Neural cell (in vitro differentiated cells): ENCODE results near the gene HS1BP3.

Experiments used
- CTCF ChIP-seq: fragments of 450-650 bp; IDR thresholded peaks from 2 replicates; pipeline ENCODE4 v1.5.1; 2014; ENCODE audit warnings: antibody characterized with exemption, mild to moderate bottlenecking, moderate library complexity; ENCODE audit not compliant: poor library complexity, severe bottlenecking
- EZH2 ChIP-seq: fragments of 200-600, 300-800 bp; shearing (Covaris generic), sonication (generic); IDR thresholded peaks from 2 replicates; pipeline ENCODE4 v1.6.1; 2014; ENCODE audit warnings: antibody characterized with exemption, low read length, borderline replicate concordance, mild to moderate bottlenecking; ENCODE audit not compliant: insufficient read depth, poor library complexity, severe bottlenecking
- POLR2AphosphoS5 ChIP-seq: IDR thresholded peaks from 2 replicates; pipeline ENCODE4 v1.6.1; 2012
- RAD21 ChIP-seq: fragments of 450-650 bp; conservative IDR thresholded peaks from 2 replicates; pipeline ENCODE4 v1.6.1; 2014; ENCODE audit warnings: antibody characterized with exemption, mild to moderate bottlenecking, moderate library complexity
- TAF1 ChIP-seq: IDR thresholded peaks from 2 replicates; pipeline ENCODE4 v1.6.1; 2012; ENCODE audit warnings: low read depth

- no peak for TF ChIP-seq POLR2AphosphoS5
- TF ChIP-seq CTCF, result no peak
- no peak for TF ChIP-seq EZH2
- TF ChIP-seq TAF1, result no peak
- no peak for TF ChIP-seq RAD21
Observed at GRCh38 chr2:20691076-20691734, 40.3 kb upstream of the HS1BP3 start.
